Activated naive CD8-positive, alpha-beta T cell treated with anti-CD3 and anti-CD28 coated beads, Interleukin-2, amount 50 U/mL, for 24 hours (primary cell): ENCODE measurements around the gene C9orf153.
"Not testable (repeated sequence)": the region's sequence is repeated elsewhere in the genome, so short reads cannot be mapped to it uniquely, and the experiment has no call there.

Experiments
- ATAC-seq: fragments of 150-1000 bp; cut with Tn5 transposase; one replicate; pipeline ENCODE4 v1.10.0; 2021
- DNase-seq: peaks from one replicate; pipeline ENCODE4 v3.0.0; 2021
- H3K27ac Mint-ChIP-seq: one replicate; pipeline ENCODE4 v1.8.0; 2021; ENCODE audit warnings: mild to moderate bottlenecking, mixed read lengths
- H3K27me3 Mint-ChIP-seq: one replicate; pipeline ENCODE4 v1.8.0; 2021; ENCODE audit warnings: mixed read lengths
- H3K36me3 Mint-ChIP-seq: one replicate; pipeline ENCODE4 v1.8.0; 2021; ENCODE audit warnings: low read depth, mixed read lengths
- H3K4me1 Mint-ChIP-seq: one replicate; pipeline ENCODE4 v1.8.0; 2021; ENCODE audit warnings: mixed read lengths
- H3K4me3 Mint-ChIP-seq: one replicate; pipeline ENCODE4 v1.8.0; 2021; ENCODE audit warnings: mild to moderate bottlenecking, moderate library complexity, mixed read lengths
- H3K9me3 Mint-ChIP-seq: one replicate; pipeline ENCODE4 v1.8.0; 2021; ENCODE audit warnings: mixed read lengths

C9orf153 gene

GRCh38 chr9:86259557-86259956, at the start of gene C9orf153:
Gene C9orf153, minus strand, starts transcription at chr9:86259657. Its CDS starts 30,054 bp downstream, at chr9:86229603.
- H3K27me3 Mint-ChIP-seq: no peaks in the 10 kb centered on the region
- peaks cover 12% of the 10 kb centered on the region for H3K36me3 Mint-ChIP-seq
- no peak within 1 kb of the TSS for H3K4me3 Mint-ChIP-seq
- DNase-seq (no peak), ATAC-seq (no peak)
- no peaks in the 10 kb centered on the region for H3K9me3 Mint-ChIP-seq
- H3K27ac Mint-ChIP-seq: no peak within 1 kb of the TSS
- H3K4me1 Mint-ChIP-seq: no peaks in the 10 kb centered on the region

GRCh38 chr9:86308687-86309086, 49.2 kb upstream of the C9orf153 start:
- H3K36me3 Mint-ChIP-seq: peaks cover 66% of the 10 kb centered on the region
- no peak overlapping the region for H3K27ac Mint-ChIP-seq
- no peaks in the 10 kb centered on the region for H3K27me3 Mint-ChIP-seq
- DNase-seq (no peak), ATAC-seq (no peak)
- no peak overlapping the region for H3K4me3 Mint-ChIP-seq
- H3K9me3 Mint-ChIP-seq: no peaks in the 10 kb centered on the region
- H3K4me1 Mint-ChIP-seq: peaks cover 10% of the 10 kb centered on the region

GRCh38 chr9:86304236-86304730, 44.8 kb upstream of the C9orf153 start:
- no peak overlapping the region for H3K4me3 Mint-ChIP-seq
- no peaks in the 10 kb centered on the region for H3K9me3 Mint-ChIP-seq
- no peaks in the 10 kb centered on the region for H3K27me3 Mint-ChIP-seq
- no peak for ATAC-seq
- H3K36me3 Mint-ChIP-seq: peaks cover 64% of the 10 kb centered on the region
- peak overlapping the region; percentile 83 for H3K27ac Mint-ChIP-seq
- DNase-seq: no peak
- H3K4me1 Mint-ChIP-seq: peaks cover 17% of the 10 kb centered on the region

DNA sequence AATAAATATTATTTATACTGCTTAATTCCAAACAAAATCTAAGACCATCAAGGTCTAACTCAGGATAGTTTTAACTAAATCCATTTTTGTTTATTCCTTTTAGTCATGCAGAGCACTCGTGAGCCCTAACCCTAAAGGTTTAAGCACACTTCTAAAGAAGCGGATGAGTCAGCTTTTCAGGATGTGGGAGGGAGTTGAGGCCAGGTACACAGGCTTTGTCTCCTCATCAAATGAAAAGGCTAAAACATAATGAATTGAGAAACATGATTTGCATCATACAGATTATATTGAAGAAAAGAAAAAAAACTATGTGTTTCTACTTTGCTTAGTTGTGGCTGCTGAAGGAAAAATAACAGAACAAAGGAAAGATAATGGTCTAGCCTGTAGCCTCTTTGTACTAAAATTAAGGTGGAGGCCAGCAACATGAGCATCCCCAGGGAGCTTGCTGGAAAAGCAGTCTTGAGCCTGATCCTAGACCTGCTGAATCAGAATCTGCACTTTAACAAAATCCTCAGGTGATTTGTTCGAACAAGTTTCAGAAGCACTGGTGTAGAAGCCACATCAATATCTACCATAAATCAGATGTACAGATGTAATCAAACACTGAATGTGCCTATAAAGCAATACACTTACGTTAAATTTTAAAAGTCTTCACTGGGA, 44.0 kb upstream of the C9orf153 start:
- no peaks in the 10 kb centered on the region for H3K27me3 Mint-ChIP-seq
- DNase-seq (peak; percentile 12), ATAC-seq (peak; percentile 96)
- peak overlapping the region; percentile 83 for H3K27ac Mint-ChIP-seq
- H3K36me3 Mint-ChIP-seq: peaks cover 70% of the 10 kb centered on the region
- peak overlapping the region; percentile 37 for H3K4me3 Mint-ChIP-seq
- H3K9me3 Mint-ChIP-seq: no peaks in the 10 kb centered on the region
- peaks cover 17% of the 10 kb centered on the region for H3K4me1 Mint-ChIP-seq

GRCh38 chr9:86301686-86302085, 42.2 kb upstream of the C9orf153 start:
- ATAC-seq (no peak), DNase-seq (no peak)
- peaks cover 68% of the 10 kb centered on the region for H3K36me3 Mint-ChIP-seq
- no peaks in the 10 kb centered on the region for H3K27me3 Mint-ChIP-seq
- H3K9me3 Mint-ChIP-seq: no peaks in the 10 kb centered on the region
- H3K4me1 Mint-ChIP-seq: peaks cover 17% of the 10 kb centered on the region
- no peak overlapping the region for H3K27ac Mint-ChIP-seq
- H3K4me3 Mint-ChIP-seq: no peak overlapping the region

DNA sequence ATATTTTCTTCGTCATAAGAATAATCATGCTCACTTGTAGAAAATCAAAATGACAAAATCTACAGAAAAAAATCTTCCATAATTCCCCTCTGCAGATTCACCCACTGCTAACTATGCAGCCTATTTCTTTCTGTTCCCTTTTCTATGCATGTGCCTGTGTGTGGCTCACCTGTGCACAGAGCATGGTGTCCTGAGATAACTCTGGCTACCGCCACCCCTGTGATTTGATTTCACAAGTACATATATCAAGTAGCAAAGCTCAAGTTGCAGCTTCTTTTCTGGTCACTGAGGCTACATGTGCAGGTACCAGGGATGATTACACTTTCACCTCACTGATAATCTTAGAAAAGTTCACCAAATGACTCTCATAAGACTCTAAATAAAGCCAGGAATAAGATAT, 41.2 kb upstream of the C9orf153 start:
- Mint-ChIP-seq H3K4me3 (no peak overlapping the region), H3K36me3 (peaks cover 63% of the 10 kb centered on the region), H3K9me3 (no peaks in the 10 kb centered on the region), H3K27ac (no peak overlapping the region), H3K4me1 (peaks cover 17% of the 10 kb centered on the region), H3K27me3 (no peaks in the 10 kb centered on the region)
- ATAC-seq (no peak), DNase-seq (no peak)

DNA sequence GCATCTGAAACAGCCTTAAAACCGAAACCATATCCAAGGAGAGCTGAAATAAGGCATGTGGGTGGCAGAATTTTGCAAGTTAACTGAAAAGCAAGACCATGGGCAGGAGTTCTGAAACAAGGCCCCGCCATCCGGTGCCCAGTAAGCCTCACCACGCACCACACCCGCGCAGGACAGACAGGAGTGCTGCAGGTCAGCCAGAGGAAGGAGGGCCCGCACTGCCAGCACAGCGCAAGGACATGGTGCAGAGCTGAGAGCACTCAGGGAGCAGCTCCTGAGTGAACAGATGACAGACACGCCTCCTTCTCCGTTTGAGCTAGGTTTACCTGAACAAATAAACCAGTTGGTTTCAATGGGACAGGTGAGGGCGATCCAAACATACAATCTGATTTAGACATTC, 39.4 kb upstream of the C9orf153 start:
- H3K27me3 Mint-ChIP-seq: no peaks in the 10 kb centered on the region
- H3K27ac Mint-ChIP-seq: no peak overlapping the region
- H3K9me3 Mint-ChIP-seq: no peaks in the 10 kb centered on the region
- peaks cover 9% of the 10 kb centered on the region for H3K4me1 Mint-ChIP-seq
- H3K36me3 Mint-ChIP-seq: peaks cover 54% of the 10 kb centered on the region
- ATAC-seq (no peak), DNase-seq (no peak)
- no peak overlapping the region for H3K4me3 Mint-ChIP-seq

- H3K27ac Mint-ChIP-seq, H3K27me3 Mint-ChIP-seq, ATAC-seq, DNase-seq, H3K4me1 Mint-ChIP-seq, H3K9me3 Mint-ChIP-seq, H3K4me3 Mint-ChIP-seq: not testable (repeated sequence)
- peaks cover 10% of the 10 kb centered on the region for H3K36me3 Mint-ChIP-seq
Measured at GRCh38 chr9:86290341-86290740, 30.9 kb upstream of the C9orf153 start.

GRCh38 chr9:86288499-86289198, 29.2 kb upstream of the C9orf153 start:
- Mint-ChIP-seq H3K36me3 (peaks cover 7% of the 10 kb centered on the region), H3K27me3 (no peaks in the 10 kb centered on the region), H3K4me1 (peaks cover 14% of the 10 kb centered on the region)

DNA sequence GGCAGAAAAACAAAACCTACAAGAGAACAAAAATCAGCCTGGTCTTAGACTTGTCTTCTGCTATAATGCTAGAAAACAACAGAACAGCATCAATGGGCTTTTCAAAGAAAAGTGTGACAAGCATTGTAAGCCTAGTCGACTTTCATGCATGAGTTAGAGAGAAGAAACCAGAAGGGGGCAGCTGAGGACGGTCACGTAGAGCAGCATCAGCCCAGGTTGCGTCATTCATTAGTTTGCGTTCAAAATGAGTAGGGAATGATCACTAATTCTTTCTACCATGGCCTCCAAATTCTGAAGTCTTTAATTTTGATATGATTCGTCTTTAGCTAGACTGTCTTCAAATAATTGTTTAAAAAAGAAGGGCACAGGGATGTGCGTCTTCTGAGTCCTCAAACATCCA, 27.6 kb upstream of the C9orf153 start:
- no peak overlapping the region for H3K4me3 Mint-ChIP-seq
- peaks cover 24% of the 10 kb centered on the region for H3K4me1 Mint-ChIP-seq
- no peak overlapping the region for H3K27ac Mint-ChIP-seq
- ATAC-seq (no peak), DNase-seq (no peak)
- peaks cover 8% of the 10 kb centered on the region for H3K36me3 Mint-ChIP-seq
- no peaks in the 10 kb centered on the region for H3K27me3 Mint-ChIP-seq
- no peaks in the 10 kb centered on the region for H3K9me3 Mint-ChIP-seq

More at GRCh38 chr9:86288499-86289198, 29.2 kb upstream of the C9orf153 start:
- H3K27ac Mint-ChIP-seq: no peak overlapping the region
- no peak for DNase-seq
- no peak for ATAC-seq
- H3K4me3 Mint-ChIP-seq: no peak overlapping the region
- H3K9me3 Mint-ChIP-seq: no peaks in the 10 kb centered on the region

DNA sequence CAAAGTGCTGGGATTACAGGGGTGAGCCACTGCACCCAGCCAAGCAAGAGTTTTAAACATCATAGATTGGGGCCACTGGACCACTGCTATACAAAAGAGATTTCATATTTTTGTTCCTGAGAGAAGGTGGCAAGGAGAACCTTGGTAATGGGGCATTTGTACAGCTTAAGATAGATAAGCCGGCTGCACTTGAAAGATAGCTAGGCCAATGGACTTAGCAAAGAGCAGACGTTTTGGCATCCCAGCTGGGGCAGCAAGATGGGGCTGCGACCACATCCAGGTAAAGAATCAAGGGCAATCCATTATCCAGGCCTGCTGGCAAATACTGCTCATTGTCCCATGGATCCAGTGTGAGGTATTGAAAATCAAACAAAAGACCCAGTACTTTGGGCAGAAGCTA, 26.8 kb upstream of the C9orf153 start:
- no peaks in the 10 kb centered on the region for H3K9me3 Mint-ChIP-seq
- DNase-seq (no peak), ATAC-seq (no peak)
- peaks cover 27% of the 10 kb centered on the region for H3K4me1 Mint-ChIP-seq
- no peak overlapping the region for H3K4me3 Mint-ChIP-seq
- no peak overlapping the region for H3K27ac Mint-ChIP-seq
- peaks cover 11% of the 10 kb centered on the region for H3K36me3 Mint-ChIP-seq
- H3K27me3 Mint-ChIP-seq: no peaks in the 10 kb centered on the region

DNA sequence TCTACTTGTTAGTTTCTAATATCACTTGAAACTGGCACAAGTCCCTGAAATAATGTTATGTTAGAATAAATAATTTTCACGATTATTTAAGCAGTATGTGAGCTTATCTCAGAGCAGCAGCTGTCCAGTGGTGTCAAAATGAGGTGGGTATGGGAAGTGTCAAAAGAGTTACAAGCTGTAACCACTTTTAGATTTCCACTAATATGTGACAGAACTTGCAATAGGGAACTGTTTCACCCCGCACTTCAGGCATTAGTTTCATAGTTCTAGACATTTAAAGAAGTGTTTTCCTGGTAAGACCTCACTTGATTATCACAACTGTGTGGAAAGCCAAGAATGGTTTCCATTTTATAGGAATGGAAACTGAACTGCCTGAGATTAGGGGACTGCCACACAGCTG, 25.8 kb upstream of the C9orf153 start:
- Mint-ChIP-seq H3K36me3 (peaks cover 17% of the 10 kb centered on the region), H3K9me3 (no peaks in the 10 kb centered on the region), H3K4me3 (no peak overlapping the region), H3K27me3 (no peaks in the 10 kb centered on the region), H3K4me1 (peaks cover 37% of the 10 kb centered on the region), H3K27ac (peak overlapping the region; percentile 18)
- ATAC-seq (no peak), DNase-seq (no peak)

GRCh38 chr9:86282979-86283535, 23.6 kb upstream of the C9orf153 start:
- ATAC-seq: peak; percentile 60
- peaks cover 19% of the 10 kb centered on the region for H3K36me3 Mint-ChIP-seq
- H3K27me3 Mint-ChIP-seq: no peaks in the 10 kb centered on the region
- DNase-seq: no peak
- peak overlapping the region; percentile 89 for H3K4me3 Mint-ChIP-seq
- peaks cover 51% of the 10 kb centered on the region for H3K4me1 Mint-ChIP-seq
- H3K9me3 Mint-ChIP-seq: no peaks in the 10 kb centered on the region
- H3K27ac Mint-ChIP-seq: peak overlapping the region; percentile 95

DNA sequence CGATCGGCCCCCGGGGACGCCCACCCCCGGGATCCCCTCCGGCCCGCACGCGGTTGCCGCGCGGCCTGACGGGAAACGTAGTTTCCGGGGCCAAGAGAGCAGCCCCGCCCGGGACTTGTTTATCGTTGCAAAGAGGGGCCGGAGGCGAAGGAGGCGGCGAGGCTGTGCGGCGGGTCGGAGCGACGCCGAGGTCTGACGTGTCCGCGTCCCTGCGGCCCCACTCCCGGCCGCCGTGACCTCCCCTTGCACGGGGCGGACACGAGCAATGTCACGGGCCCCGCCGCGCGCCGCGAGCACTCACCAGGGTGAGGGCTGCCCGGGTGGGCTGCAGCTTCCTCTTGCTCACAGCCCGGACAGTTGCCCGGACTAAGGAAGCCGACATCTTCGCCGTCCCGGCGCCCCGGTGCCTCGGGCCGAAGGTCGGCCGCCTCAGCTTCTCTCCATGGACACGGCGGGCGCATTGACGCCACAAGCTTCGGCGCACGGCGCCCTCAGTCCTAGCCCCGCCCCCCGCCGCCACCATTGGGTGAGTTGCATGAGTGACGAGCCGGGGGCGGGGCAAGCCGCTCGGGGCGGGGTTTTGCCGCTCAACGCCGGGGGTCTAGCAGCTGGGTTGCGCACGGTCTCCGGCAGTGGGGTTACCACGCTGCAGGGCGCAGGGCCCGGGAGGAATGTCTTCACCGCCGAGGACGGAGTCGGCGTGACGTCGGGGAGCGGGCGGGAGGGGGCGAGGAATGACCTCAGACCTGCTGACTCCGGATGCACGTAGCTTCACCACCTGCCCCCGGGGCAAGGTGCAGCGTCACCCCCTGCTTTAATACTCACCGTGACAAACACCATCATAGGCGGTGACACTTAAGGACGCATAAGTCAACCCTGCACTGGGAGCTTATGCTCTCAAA, 22.9 kb upstream of the C9orf153 start, which contains the start of gene ISCA1:
ISCA1 (minus strand) TSS at position 462 of the 902 bp plus-strand sequence; CDS start at position 382, 80 bp downstream.
- ATAC-seq (peak; percentile 83), DNase-seq (peak; percentile 99)
- H3K4me3 Mint-ChIP-seq: peak within 1 kb of the TSS; percentile 89
- no peaks in the 10 kb centered on the region for H3K27me3 Mint-ChIP-seq
- H3K4me1 Mint-ChIP-seq: peaks cover 58% of the 10 kb centered on the region
- no peaks in the 10 kb centered on the region for H3K9me3 Mint-ChIP-seq
- H3K27ac Mint-ChIP-seq: peak within 1 kb of the TSS; percentile 95
- H3K36me3 Mint-ChIP-seq: peaks cover 21% of the 10 kb centered on the region
